Hepatocyte (in vitro differentiated cells): ENCODE data around the gene FAM149B1. TPM values are rescaled to one million over a fixed set of nuclear protein-coding genes. Genes with fewer than 3 reads are reported as not detected.

ENCODE experiments used
- DNase-seq: peaks from one replicate; pipeline ENCODE4 v3.0.0-alpha.2; 2016; ENCODE audit warnings: low spot score
- H2AFZ ChIP-seq: fragments of 200-600 bp; sonication (generic); 2 replicates; pipeline ENCODE4 v1.6.0; 2016; ENCODE audit warnings: antibody characterized with exemption, mild to moderate bottlenecking
- H3K27ac ChIP-seq: fragments of 200-600 bp; sonication (generic); 2 replicates; pipeline ENCODE4 v1.5.1; 2016; ENCODE audit warnings: mild to moderate bottlenecking
- H3K27me3 ChIP-seq: fragments of 200-600 bp; sonication (generic); 2 replicates; pipeline ENCODE4 v1.6.1; 2016
- H3K36me3 ChIP-seq: fragments of 200-600 bp; sonication (generic); replicated peaks from 2 replicates; pipeline ENCODE4 v1.5.1; 2016; ENCODE audit warnings: low read depth; ENCODE audit not compliant: insufficient read depth
- H3K4me1 ChIP-seq: fragments of 200-600 bp; sonication (generic); 2 replicates; pipeline ENCODE4 v1.5.1; 2016; ENCODE audit warnings: mild to moderate bottlenecking, moderate library complexity; ENCODE audit not compliant: insufficient read depth
- H3K4me2 ChIP-seq: fragments of 200-600 bp; sonication (generic); 2 replicates; pipeline ENCODE4 v1.6.0; 2016
- H3K4me3 ChIP-seq: fragments of 200-600 bp; sonication (generic); 2 replicates; pipeline ENCODE4 v1.5.1; 2016; ENCODE audit warnings: mild to moderate bottlenecking
- H3K79me2 ChIP-seq: fragments of 200-600 bp; sonication (generic); 2 replicates; pipeline ENCODE4 v1.6.0; 2017; ENCODE audit warnings: mild to moderate bottlenecking
- H3K9me2 ChIP-seq: fragments of 200-600 bp; sonication (generic); replicated peaks from 2 replicates; pipeline ENCODE4 v1.6.0; 2017; ENCODE audit warnings: mild to moderate bottlenecking; ENCODE audit not compliant: insufficient read depth
- H3K9me3 ChIP-seq: fragments of 200-600 bp; sonication (generic); 2 replicates; pipeline ENCODE4 v1.5.1; 2016; ENCODE audit warnings: low read depth, mild to moderate bottlenecking
- H4K20me1 ChIP-seq: fragments of 200-600 bp; sonication (generic); 2 replicates; pipeline ENCODE4 v1.6.0; 2016; ENCODE audit warnings: mild to moderate bottlenecking; ENCODE audit not compliant: insufficient read depth, poor library complexity, severe bottlenecking
- EZH2 ChIP-seq: fragments of 200-600 bp; sonication (generic); IDR thresholded peaks from 2 replicates; pipeline ENCODE4 v1.6.1; 2016; ENCODE audit warnings: antibody characterized with exemption, mild to moderate bottlenecking, borderline replicate concordance
- EZH2phosphoT487 ChIP-seq: fragments of 200-600 bp; sonication (generic); IDR thresholded peaks from one replicate; pipeline ENCODE4 v1.6.1; 2018; ENCODE audit warnings: antibody characterized with exemption, mild to moderate bottlenecking, low read depth, moderate library complexity; ENCODE audit not compliant: unreplicated experiment, severe bottlenecking
- WGBS: methylation state at CpG from one replicate; pipeline ENCODE4 v1.1.6; 2016; ENCODE audit warnings: low lambda C conversion rate; ENCODE audit errors: missing lambda C conversion rate; 5-methylcytosine and 5-hydroxymethylcytosine counted together
- polyA plus RNA-seq: library from polyadenylated mRNA; unstranded; fragments of >200 nt; fragmentation: Nextera tagmentation; extraction: Ambion mirVana; gene quantifications from 2 replicates; pipeline ENCODE4 v1.2.1, GENCODE V29; 2016
- total RNA-seq: library from RNA; depleted of rRNA; stranded (reverse); fragments of >200 nt; gene quantifications from 2 replicates; pipeline ENCODE4 v1.2.3, GENCODE V29; 2014
- TF ChIP-seq, protein P1 (sequence below): fragments of 200-600 bp; sonication (generic); IDR thresholded peaks from 2 replicates; pipeline ENCODE4 v1.5.1; 2016; ENCODE audit warnings: antibody characterized with exemption, mild to moderate bottlenecking; ENCODE audit not compliant: poor library complexity

FAM149B1 gene
- total and polyA plus RNA-seq, 2 experiments from 2014 or later: 9.8 to 22.7 TPM

GRCh38 chr10:73264423-73264822 is 96.5 kb downstream of the FAM149B1 start:
- WGBS: 85% methylated on average over 2 of the region's 2 CpGs
- Histone ChIP-seq H3K9me3 (no peaks in the 10 kb centered on the region), H3K4me3 (no peak overlapping the region), H3K9me2 (no peaks in the 10 kb centered on the region), H3K36me3 (no peaks in the 10 kb centered on the region), H3K4me1 (no peaks in the 10 kb centered on the region), H3K27me3 (no peaks in the 10 kb centered on the region), H3K4me2 (no peak overlapping the region), H2AFZ (no peak overlapping the region), H3K79me2 (no peaks in the 10 kb centered on the region), H3K27ac (no peak overlapping the region), H4K20me1 (no peaks in the 10 kb centered on the region)
- no peak for TF ChIP-seq EZH2
- no peak for TF ChIP-seq EZH2phosphoT487
- no peak for DNase-seq

DNA sequence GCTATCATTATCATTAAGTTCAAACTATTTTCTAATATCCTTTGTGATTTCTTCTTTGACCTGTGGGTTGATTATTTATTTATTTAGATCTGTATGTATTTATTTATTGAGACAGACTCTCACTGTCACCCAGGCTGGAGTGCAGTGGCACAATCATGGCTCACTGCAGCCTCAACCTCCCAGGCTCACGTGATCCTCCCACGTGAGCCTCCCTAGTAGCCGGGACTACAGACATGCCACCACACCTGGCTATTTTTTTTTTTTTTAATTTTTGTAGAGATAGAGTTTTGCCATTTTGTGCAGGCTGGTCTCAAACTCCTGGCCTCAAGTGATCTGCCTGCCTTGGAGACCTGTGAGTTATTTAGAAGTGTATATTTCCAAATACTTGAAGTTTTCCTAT is 113.2 kb downstream of the FAM149B1 start:
- no peaks in the 10 kb centered on the region for H3K9me3 ChIP-seq
- H4K20me1 ChIP-seq: no peaks in the 10 kb centered on the region
- no peak overlapping the region for H3K27ac ChIP-seq
- no peak overlapping the region for H3K4me2 ChIP-seq
- TF ChIP-seq, protein P1, sequence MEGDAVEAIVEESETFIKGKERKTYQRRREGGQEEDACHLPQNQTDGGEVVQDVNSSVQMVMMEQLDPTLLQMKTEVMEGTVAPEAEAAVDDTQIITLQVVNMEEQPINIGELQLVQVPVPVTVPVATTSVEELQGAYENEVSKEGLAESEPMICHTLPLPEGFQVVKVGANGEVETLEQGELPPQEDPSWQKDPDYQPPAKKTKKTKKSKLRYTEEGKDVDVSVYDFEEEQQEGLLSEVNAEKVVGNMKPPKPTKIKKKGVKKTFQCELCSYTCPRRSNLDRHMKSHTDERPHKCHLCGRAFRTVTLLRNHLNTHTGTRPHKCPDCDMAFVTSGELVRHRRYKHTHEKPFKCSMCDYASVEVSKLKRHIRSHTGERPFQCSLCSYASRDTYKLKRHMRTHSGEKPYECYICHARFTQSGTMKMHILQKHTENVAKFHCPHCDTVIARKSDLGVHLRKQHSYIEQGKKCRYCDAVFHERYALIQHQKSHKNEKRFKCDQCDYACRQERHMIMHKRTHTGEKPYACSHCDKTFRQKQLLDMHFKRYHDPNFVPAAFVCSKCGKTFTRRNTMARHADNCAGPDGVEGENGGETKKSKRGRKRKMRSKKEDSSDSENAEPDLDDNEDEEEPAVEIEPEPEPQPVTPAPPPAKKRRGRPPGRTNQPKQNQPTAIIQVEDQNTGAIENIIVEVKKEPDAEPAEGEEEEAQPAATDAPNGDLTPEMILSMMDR: no peak
- TF ChIP-seq EZH2phosphoT487 (no peak), EZH2 (no peak)
- no peaks in the 10 kb centered on the region for H3K27me3 ChIP-seq
- 91% methylated on average over 3 of the region's 3 CpGs for WGBS
- H3K4me3 ChIP-seq: no peak overlapping the region
- H2AFZ ChIP-seq: no peak overlapping the region
- H3K36me3 ChIP-seq: no peaks in the 10 kb centered on the region
- H3K79me2 ChIP-seq: no peaks in the 10 kb centered on the region
- H3K4me1 ChIP-seq: no peaks in the 10 kb centered on the region
- H3K9me2 ChIP-seq: no peaks in the 10 kb centered on the region
- DNase-seq: no peak

DNA sequence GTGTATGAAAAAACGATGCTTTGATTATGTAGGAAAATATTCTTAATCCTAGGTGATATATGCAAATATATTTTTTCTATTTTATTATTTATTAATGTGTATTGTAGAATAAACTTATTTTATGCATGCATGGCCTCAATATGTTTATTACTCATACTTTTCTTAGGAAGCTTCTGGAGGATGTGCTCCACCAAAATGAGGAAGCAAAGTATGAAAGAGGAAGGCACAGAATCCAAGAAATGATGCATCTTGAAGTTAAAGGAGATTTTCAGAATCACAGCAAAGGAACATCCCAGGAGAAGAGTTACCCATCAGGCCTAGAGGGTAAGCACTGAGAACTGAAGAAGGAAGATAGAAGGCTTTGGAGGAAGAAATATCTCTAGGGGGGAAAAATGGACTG is 119.5 kb downstream of the FAM149B1 start:
- Histone ChIP-seq H3K9me3 (no peaks in the 10 kb centered on the region), H3K4me1 (no peaks in the 10 kb centered on the region), H4K20me1 (no peaks in the 10 kb centered on the region), H3K27ac (no peak overlapping the region), H2AFZ (no peak overlapping the region), H3K4me3 (no peak overlapping the region), H3K27me3 (no peaks in the 10 kb centered on the region), H3K36me3 (no peaks in the 10 kb centered on the region), H3K9me2 (no peaks in the 10 kb centered on the region), H3K79me2 (no peaks in the 10 kb centered on the region), H3K4me2 (no peak overlapping the region)
- DNase-seq: no peak
- 93% methylated on average over 1 of the region's 1 CpG for WGBS
- TF ChIP-seq, protein P1: no peak
- TF ChIP-seq EZH2: no peak
- no peak for TF ChIP-seq EZH2phosphoT487

DNA sequence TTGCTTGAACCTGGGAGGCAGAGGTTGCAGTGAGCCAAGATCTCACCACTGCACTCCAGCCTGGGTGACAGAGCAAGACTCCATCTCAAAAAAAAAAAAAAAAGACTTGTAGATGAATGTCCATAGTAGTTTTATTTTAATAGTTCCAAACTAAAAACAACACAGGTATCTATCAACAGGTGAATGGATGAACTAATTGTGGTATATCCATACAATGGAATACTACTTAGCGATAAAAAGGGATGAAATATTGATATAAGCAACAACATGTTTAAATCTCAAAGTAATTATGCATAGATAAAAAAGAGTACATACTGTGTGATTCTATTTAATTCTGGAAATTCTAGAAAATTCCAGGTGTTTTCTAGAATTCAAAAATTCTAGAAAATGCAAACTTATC is 122.0 kb downstream of the FAM149B1 start:
- TF ChIP-seq EZH2phosphoT487 (no peak), EZH2 (no peak)
- TF ChIP-seq, protein P1: no peak
- Histone ChIP-seq H3K27me3 (no peaks in the 10 kb centered on the region), H3K9me2 (no peaks in the 10 kb centered on the region), H3K4me2 (no peak overlapping the region), H4K20me1 (no peaks in the 10 kb centered on the region), H3K4me3 (no peak overlapping the region), H3K79me2 (no peaks in the 10 kb centered on the region), H2AFZ (no peak overlapping the region), H3K9me3 (no peaks in the 10 kb centered on the region), H3K27ac (no peak overlapping the region), H3K36me3 (no peaks in the 10 kb centered on the region), H3K4me1 (no peaks in the 10 kb centered on the region)
- no peak for DNase-seq
- 95% methylated on average over 1 of the region's 1 CpG for WGBS
